GM23338 (cell line): ENCODE results near the gene DNAJC13. TPM values are rescaled to one million over a fixed set of nuclear protein-coding genes. Genes with fewer than 3 reads are reported as not detected.

Experiments used
- ATAC-seq: fragments of 200-7000 bp; cut with Tn5 transposase; 3 replicates; pipeline ENCODE4 v1.9.1; 2020
- DNase-seq: peaks from one replicate; pipeline ENCODE4 v3.0.0-alpha.2; 2015; ENCODE audit warnings: low spot score
- H2AFZ ChIP-seq: fragments of 200-600 bp; sonication (generic); 2 replicates; pipeline ENCODE4 v1.8.0; 2016; ENCODE audit warnings: antibody characterized with exemption, mild to moderate bottlenecking, moderate library complexity
- H3F3A ChIP-seq: fragments of 200-600 bp; sonication (generic); replicated peaks from 2 replicates; pipeline ENCODE4 v1.8.0; 2017; ENCODE audit warnings: antibody characterized with exemption, mixed run types, low read depth
- H3K27ac ChIP-seq: fragments of 200-600 bp; sonication (generic); 2 replicates; pipeline ENCODE4 v1.6.1; 2016; ENCODE audit warnings: low read depth
- H3K27me3 ChIP-seq: fragments of 200-600 bp; sonication (generic); 2 replicates; pipeline ENCODE4 v1.8.0; 2016; ENCODE audit warnings: mild to moderate bottlenecking, mixed run types, moderate library complexity; ENCODE audit not compliant: insufficient read depth
- H3K36me3 ChIP-seq: fragments of 200-600 bp; sonication (generic); 2 replicates; pipeline ENCODE4 v1.8.0; 2016; ENCODE audit warnings: mild to moderate bottlenecking; ENCODE audit not compliant: insufficient read depth
- H3K4me1 ChIP-seq: fragments of 200-600 bp; sonication (generic); 2 replicates; pipeline ENCODE4 v1.8.0; 2016; ENCODE audit warnings: mild to moderate bottlenecking, moderate library complexity; ENCODE audit not compliant: insufficient read depth
- H3K4me2 ChIP-seq: fragments of 200-600 bp; sonication (generic); 2 replicates; pipeline ENCODE4 v1.7.1; 2017; ENCODE audit warnings: mixed run types
- H3K4me3 ChIP-seq: fragments of 200-600 bp; sonication (generic); 2 replicates; pipeline ENCODE4 v1.6.1; 2016; ENCODE audit warnings: mixed run types
- H3K79me2 ChIP-seq: fragments of 200-600 bp; sonication (generic); replicated peaks from 2 replicates; pipeline ENCODE4 v1.8.0; 2017; ENCODE audit warnings: mild to moderate bottlenecking; ENCODE audit not compliant: insufficient read depth
- H3K9me2 ChIP-seq: fragments of 200-600 bp; sonication (generic); 2 replicates; pipeline ENCODE4 v1.8.0; 2017; ENCODE audit not compliant: insufficient read depth
- H4K20me1 ChIP-seq: fragments of 200-600 bp; sonication (generic); replicated peaks from 2 replicates; pipeline ENCODE4 v1.8.0; 2017; ENCODE audit warnings: mild to moderate bottlenecking; ENCODE audit not compliant: insufficient read depth
- H3K27ac Mint-ChIP-seq: 2 replicates; pipeline ENCODE4 v1.8.0; 2020; ENCODE audit warnings: inconsistent platforms, mild to moderate bottlenecking, moderate library complexity, mixed read lengths
- H3K27me3 Mint-ChIP-seq: 3 replicates; pipeline ENCODE4 v1.8.0; 2022; ENCODE audit warnings: low read depth, mild to moderate bottlenecking, moderate library complexity, mixed read lengths, inconsistent platforms; ENCODE audit not compliant: insufficient read depth, poor library complexity
- H3K36me3 Mint-ChIP-seq: 3 replicates; pipeline ENCODE4 v1.8.0; 2021; ENCODE audit warnings: low read depth, mild to moderate bottlenecking, inconsistent platforms, moderate library complexity, mixed read lengths
- H3K4me1 Mint-ChIP-seq: 3 replicates; pipeline ENCODE4 v1.8.0; 2020; ENCODE audit warnings: mild to moderate bottlenecking, inconsistent platforms, mixed read lengths
- H3K4me3 Mint-ChIP-seq: 3 replicates; pipeline ENCODE4 v1.8.0; 2021; ENCODE audit warnings: moderate library complexity, mild to moderate bottlenecking, inconsistent platforms, mixed read lengths
- H3K9me3 Mint-ChIP-seq: 3 replicates; pipeline ENCODE4 v1.8.0; 2020; ENCODE audit warnings: moderate library complexity, mild to moderate bottlenecking, inconsistent platforms, mixed read lengths
- CREB1 ChIP-seq: fragments of 250-450 bp; sonication (Bioruptor Pico); IDR thresholded peaks from 2 replicates; pipeline ENCODE4 v1.5.0; 2020; ENCODE audit warnings: low read depth, mild to moderate bottlenecking, moderate library complexity
- EZH2 ChIP-seq: fragments of 200-600 bp; sonication (generic); IDR thresholded peaks from one replicate; pipeline ENCODE4 v1.8.0; 2017; ENCODE audit warnings: antibody characterized with exemption, mild to moderate bottlenecking, low read depth; ENCODE audit not compliant: unreplicated experiment
- EZH2phosphoT487 ChIP-seq: fragments of 200-600 bp; sonication (generic); IDR thresholded peaks from one replicate; pipeline ENCODE4 v1.8.1; 2018; ENCODE audit warnings: antibody characterized with exemption; ENCODE audit not compliant: unreplicated experiment
- JUNB ChIP-seq: IDR thresholded peaks from one replicate; pipeline ENCODE4 v1.6.1; 2016; ENCODE audit warnings: antibody characterized with exemption; ENCODE audit not compliant: unreplicated experiment
- NANOG ChIP-seq: IDR thresholded peaks from 2 replicates; pipeline ENCODE4 v1.6.1; 2016; ENCODE audit warnings: antibody characterized with exemption, borderline replicate concordance
- POLR2AphosphoS5 ChIP-seq: IDR thresholded peaks from 2 replicates; pipeline ENCODE4 v1.6.1; 2016; ENCODE audit warnings: antibody characterized with exemption, low read depth
- REST ChIP-seq: IDR thresholded peaks from one replicate; pipeline ENCODE4 v1.6.1; 2018; ENCODE audit warnings: antibody characterized with exemption; ENCODE audit not compliant: unreplicated experiment
- STAT1 ChIP-seq: IDR thresholded peaks from one replicate; pipeline ENCODE4 v1.6.1; 2016; ENCODE audit warnings: antibody characterized with exemption; ENCODE audit not compliant: unreplicated experiment
- ZNF114 ChIP-seq: fragments of 250-450 bp; sonication (Bioruptor Pico); IDR thresholded peaks from 2 replicates; pipeline ENCODE4 v1.5.0; 2020; ENCODE audit warnings: mild to moderate bottlenecking, moderate library complexity
- ZNF331 ChIP-seq: fragments of 250-450 bp; sonication (Bioruptor Pico); IDR thresholded peaks from 2 replicates; pipeline ENCODE4 v1.5.0; 2020; ENCODE audit warnings: low read depth, mild to moderate bottlenecking, moderate library complexity
- ZNF462 ChIP-seq: fragments of 250-450 bp; sonication (Bioruptor Pico); IDR thresholded peaks from 2 replicates; pipeline ENCODE4 v1.5.0; 2020; ENCODE audit warnings: mild to moderate bottlenecking, moderate library complexity
- polyA plus RNA-seq: library from polyadenylated mRNA; unstranded; fragments of >200 nt; fragmentation: Nextera tagmentation; extraction: Ambion mirVana; gene quantifications from 2 replicates; pipeline ENCODE4 v1.2.1, GENCODE V29; 2016
- total RNA-seq: library from RNA; depleted of rRNA; stranded (reverse); fragments of >200 nt; shearing (Covaris generic); gene quantifications from 2 replicates; pipeline ENCODE4 v1.2.3, GENCODE V29; 2014

DNAJC13 gene
- total and polyA plus RNA-seq, 2 experiments from 2014 or later = 8.3 to 33.6 TPM

- peaks cover 18% of the 10 kb centered on the region; the same call in 2 of the 3 replicates for H3K9me3 Mint-ChIP-seq
- Histone ChIP-seq H3K4me2 (no peak overlapping the region), H3K9me2 (no peaks in the 10 kb centered on the region), H3K27me3 (no peaks in the 10 kb centered on the region), H3F3A (no peaks in the 10 kb centered on the region), H3K4me1 (0 out of 2 replicates have a peak, but pooled peaks cover 4% of the 10 kb centered on the region), H3K4me3 (no peak overlapping the region), H3K27ac (no peak overlapping the region), H2AFZ (no peak overlapping the region), H3K79me2 (no peaks in the 10 kb centered on the region), H3K36me3 (peaks cover 27% of the 10 kb centered on the region), H4K20me1 (no peaks in the 10 kb centered on the region)
- DNase-seq (no peak), ATAC-seq (no peak)
- H3K27ac Mint-ChIP-seq = no peak overlapping the region
- H3K4me1 Mint-ChIP-seq = no peaks in the 10 kb centered on the region
- peaks cover 59% of the 10 kb centered on the region for H3K36me3 Mint-ChIP-seq
- no peak overlapping the region for H3K4me3 Mint-ChIP-seq
- TF ChIP-seq ZNF114 (no peak), NANOG (no peak), EZH2phosphoT487 (no peak)
- H3K27me3 Mint-ChIP-seq = no peaks in the 10 kb centered on the region
Observed at GRCh38 chr3:132469326-132469725, 52.0 kb downstream of the DNAJC13 start.

- H3K4me3 ChIP-seq = no peak overlapping the region
- H3K27me3 ChIP-seq = no peaks in the 10 kb centered on the region
- TF ChIP-seq ZNF462 (CRISPR knock-in tag) = no peak
- TF ChIP-seq ZNF114 = no peak
- no peak for TF ChIP-seq EZH2
- TF ChIP-seq CREB1 (CRISPR knock-in tag) = no peak
- TF ChIP-seq ZNF331 (CRISPR knock-in tag) = no peak
- TF ChIP-seq EZH2phosphoT487 = no peak
- no peak for TF ChIP-seq JUNB
- TF ChIP-seq REST = no peak
- no peak for TF ChIP-seq STAT1
- TF ChIP-seq NANOG = no peak
- no peak for TF ChIP-seq POLR2AphosphoS5
Observed at GRCh38 chr3:132486099-132486498, 68.8 kb downstream of the DNAJC13 start.

More at GRCh38 chr3:132486099-132486498, 68.8 kb downstream of the DNAJC13 start:
- no peaks in the 10 kb centered on the region for H3K9me2 ChIP-seq
- DNase-seq (no peak), ATAC-seq (no peak)
- H4K20me1 ChIP-seq = no peaks in the 10 kb centered on the region
- Mint-ChIP-seq H3K4me3 (no peak overlapping the region), H3K27me3 (no peaks in the 10 kb centered on the region), H3K36me3 (peaks cover 18% of the 10 kb centered on the region; the same call in 2 of the 3 replicates), H3K4me1 (no peaks in the 10 kb centered on the region), H3K27ac (no peak overlapping the region), H3K9me3 (no peaks in the 10 kb centered on the region)
- H3K4me2 ChIP-seq = no peak overlapping the region
- H2AFZ ChIP-seq = no peak overlapping the region
- H3K79me2 ChIP-seq = no peaks in the 10 kb centered on the region
- H3K27ac ChIP-seq = no peak overlapping the region
- H3F3A ChIP-seq = no peaks in the 10 kb centered on the region
- H3K36me3 ChIP-seq = peaks cover 8% of the 10 kb centered on the region; the same call in 1 of the 2 replicates
- no peaks in the 10 kb centered on the region for H3K4me1 ChIP-seq
